ENCODE data around the gene LDB1. TPM values are rescaled to one million over a fixed set of nuclear protein-coding genes. Genes with fewer than 3 reads are reported as not detected.

LDB1 gene
- total and polyA plus RNA-seq, 2 donors (not counting 3 experiments of a cell fraction or from before 2014, with no cell fraction given), result 65.7 to 137 TPM

DNA sequence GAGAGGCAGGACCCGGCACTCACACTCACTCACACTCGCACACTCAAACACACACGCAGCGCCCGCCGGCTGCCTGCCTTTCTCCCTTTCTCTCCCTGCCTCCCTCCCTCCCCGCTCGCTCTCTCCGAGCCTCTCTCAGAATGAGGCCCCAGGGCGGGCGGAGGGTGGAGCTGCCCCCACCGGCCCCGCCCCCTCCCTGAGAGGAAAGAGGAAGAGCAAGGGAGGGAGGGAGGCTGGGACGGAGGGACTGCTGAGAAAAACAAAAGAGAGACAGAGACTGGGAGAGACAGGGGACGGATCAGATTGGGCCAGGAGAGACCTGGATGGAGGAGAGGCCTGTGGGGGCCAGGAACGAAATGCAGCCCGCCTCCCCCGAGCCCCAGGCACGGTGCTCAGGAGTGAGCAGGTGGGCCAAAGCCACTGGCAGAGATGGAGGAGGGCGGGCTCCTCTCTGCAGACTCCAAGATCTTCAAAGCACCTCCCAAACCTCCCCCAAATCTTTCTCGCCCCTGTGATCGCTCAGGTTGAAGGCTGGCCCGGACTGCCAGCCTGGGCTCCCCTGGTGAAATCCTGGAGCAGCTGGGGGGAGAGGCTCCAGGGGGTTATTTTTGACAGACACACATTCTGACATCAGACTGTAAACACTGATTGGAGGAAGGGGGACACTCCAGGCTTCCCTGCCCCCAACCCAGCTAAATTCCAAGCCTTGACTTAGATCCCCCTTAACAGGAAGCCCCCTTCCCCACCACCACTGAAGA, 5.1 kb downstream of the LDB1 start:
- DNase-seq (ENCODE audit: low read depth, low spot score), result peak; percentile 81
- H2AFZ ChIP-seq (ENCODE audit: low read depth, low read length), result peak overlapping the region; percentile 68

More for the DNA sequence above, 5.1 kb downstream of the LDB1 start:
- TF ChIP-seq POLR2AphosphoS5 (IDR thresholded peaks at IDR 0.05; ENCODE audit: insufficient read depth, low read depth, low read length) (peak; percentile 55), FOS (IDR thresholded peaks at IDR 0.05; ENCODE audit: borderline replicate concordance, insufficient read depth, low read length) (no peak), EZH2 (IDR thresholded peaks at IDR 0.05; ENCODE audit: borderline replicate concordance, low read depth, low read length, severe bottlenecking) (no peak), POLR2A (IDR thresholded peaks at IDR 0.05; ENCODE audit: low read depth, low read length) (peak; percentile 76), GATA2 (IDR thresholded peaks at IDR 0.05; ENCODE audit: insufficient read depth, insufficient read length, low read depth, low read length) (no peak)
- TF ChIP-seq, protein P1, sequence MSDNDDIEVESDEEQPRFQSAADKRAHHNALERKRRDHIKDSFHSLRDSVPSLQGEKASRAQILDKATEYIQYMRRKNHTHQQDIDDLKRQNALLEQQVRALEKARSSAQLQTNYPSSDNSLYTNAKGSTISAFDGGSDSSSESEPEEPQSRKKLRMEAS (IDR thresholded peaks at IDR 0.05; ENCODE audit: insufficient read depth, insufficient read length), result no peak
- TF ChIP-seq, protein P2, sequence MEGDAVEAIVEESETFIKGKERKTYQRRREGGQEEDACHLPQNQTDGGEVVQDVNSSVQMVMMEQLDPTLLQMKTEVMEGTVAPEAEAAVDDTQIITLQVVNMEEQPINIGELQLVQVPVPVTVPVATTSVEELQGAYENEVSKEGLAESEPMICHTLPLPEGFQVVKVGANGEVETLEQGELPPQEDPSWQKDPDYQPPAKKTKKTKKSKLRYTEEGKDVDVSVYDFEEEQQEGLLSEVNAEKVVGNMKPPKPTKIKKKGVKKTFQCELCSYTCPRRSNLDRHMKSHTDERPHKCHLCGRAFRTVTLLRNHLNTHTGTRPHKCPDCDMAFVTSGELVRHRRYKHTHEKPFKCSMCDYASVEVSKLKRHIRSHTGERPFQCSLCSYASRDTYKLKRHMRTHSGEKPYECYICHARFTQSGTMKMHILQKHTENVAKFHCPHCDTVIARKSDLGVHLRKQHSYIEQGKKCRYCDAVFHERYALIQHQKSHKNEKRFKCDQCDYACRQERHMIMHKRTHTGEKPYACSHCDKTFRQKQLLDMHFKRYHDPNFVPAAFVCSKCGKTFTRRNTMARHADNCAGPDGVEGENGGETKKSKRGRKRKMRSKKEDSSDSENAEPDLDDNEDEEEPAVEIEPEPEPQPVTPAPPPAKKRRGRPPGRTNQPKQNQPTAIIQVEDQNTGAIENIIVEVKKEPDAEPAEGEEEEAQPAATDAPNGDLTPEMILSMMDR (IDR thresholded peaks at IDR 0.05; ENCODE audit: extremely low read depth in 1 of 2, insufficient read depth in 1 of 2, low read depth in 1 of 2, low read length in 2 of 2), result no peak
- peaks cover 11 to 13% of the 10 kb centered on the region in 2 experiments for H3K36me3 ChIP-seq (ENCODE audit: control insufficient read depth in 2 of 2, extremely low read depth in 1 of 2, insufficient read depth in 2 of 2, low read length in 2 of 2)
- POLR2A ChIA-PET, result interaction anchor here (0.6 to 1.3 kb wide), 4 partner anchors 11 to 44 kb away, joined by 3 to 5 read pairs (median 4); no protein-coding TSS in a partner anchor
- peaks cover 56% of the 10 kb centered on the region for H3K79me2 ChIP-seq (ENCODE audit: control insufficient read depth, insufficient read depth, low read length)
- intact Hi-C loops (cut with micrococcal nuclease) (loop anchor here (2.0 to 5.0 kb wide), 2 partner anchors 37 to 50 kb away; partner anchors contain the start of genes HPS6 and NOLC1), dilution Hi-C loops (cut with MboI; ENCODE audit: extremely low pct_ligation_motif_present, low sequenced_read_pairs) (no loop called here)
- H3K9me3 ChIP-seq (replicated peaks; ENCODE audit: control insufficient read depth, insufficient read depth, low read length), result no peaks in the 10 kb centered on the region
- H3K27ac ChIP-seq (ENCODE audit: insufficient read depth, low read depth, low read length), result no peak overlapping the region
- FAIRE-seq, result peak; percentile 96
- no peaks in the 10 kb centered on the region for H3K9me1 ChIP-seq (replicated peaks; ENCODE audit: control insufficient read depth, extremely low read depth, insufficient read depth, low read length)
- CTCF ChIA-PET, result interaction anchor here (1.0 to 3.0 kb wide), 6 partner anchors 13 to 274 kb away, joined by 3 to 19 read pairs (median 6); partner anchors contain the start of gene HPS6
- H3K4me2 ChIP-seq (ENCODE audit: insufficient read depth, low read length), result peak overlapping the region; percentile 31
- H3K27me3 ChIP-seq (ENCODE audit: control insufficient read depth in 2 of 2, insufficient read depth in 2 of 2, low read length in 2 of 2), result no peaks in the 10 kb centered on the region
- H3K4me1 ChIP-seq (ENCODE audit: control insufficient read depth, extremely low read depth, insufficient read depth, low read length), result peaks cover 56% of the 10 kb centered on the region
- no peaks in the 10 kb centered on the region for H4K20me1 ChIP-seq (replicated peaks; ENCODE audit: control insufficient read depth, extremely low read depth, insufficient read depth, low read length)
- no TSS peak for BruUV-seq (replicated peaks)
- peak overlapping the region in 2 of 3 experiments; percentile 32 to 58 for H3K4me3 ChIP-seq (replicated peaks in 1 of 3; ENCODE audit: insufficient read depth in 1 of 3, low read depth in 1 of 3, low read length in 3 of 3)
- H3K9ac ChIP-seq (replicated peaks; ENCODE audit: extremely low read depth, insufficient read depth, low read length), result no peak overlapping the region

Measured in endothelial cell of umbilical vein (primary cell).